ENCODE measurements around the gene CACNA1A. TPM values are rescaled to one million over a fixed set of nuclear protein-coding genes. Genes with fewer than 3 reads are reported as not detected.

Gene CACNA1A
- total RNA-seq, 2 donors from 2014 or later: 1.7 to 5.1 TPM

GRCh38 chr19:13334801-13335481 is 171.3 kb downstream of the CACNA1A start:
- intact Hi-C loops (cut with DNase I): no loop called here
- DNase-seq (ENCODE audit: low spot score): no peak

DNA sequence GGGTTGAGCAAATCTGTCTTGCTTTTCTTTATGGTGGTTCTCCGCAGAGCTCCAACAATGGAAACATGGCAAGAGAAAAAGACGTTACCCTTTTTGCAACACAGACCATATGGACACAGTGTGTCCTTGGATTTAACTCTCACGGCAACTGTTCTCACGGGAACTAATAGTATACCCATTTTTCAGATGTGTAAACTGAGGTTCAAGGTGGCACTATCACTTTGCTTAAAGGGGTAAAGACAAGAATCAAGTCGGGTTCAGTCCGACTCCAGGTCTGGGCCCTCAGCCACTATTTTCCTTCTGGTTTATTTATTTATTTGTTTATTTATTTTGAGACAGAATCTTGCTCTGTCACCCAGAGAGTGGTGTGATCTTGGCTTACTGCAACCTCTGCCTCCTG is 176.0 kb downstream of the CACNA1A start:
- intact Hi-C loops (cut with DNase I): no loop called here
- no peak for DNase-seq (ENCODE audit: low spot score)

DNA sequence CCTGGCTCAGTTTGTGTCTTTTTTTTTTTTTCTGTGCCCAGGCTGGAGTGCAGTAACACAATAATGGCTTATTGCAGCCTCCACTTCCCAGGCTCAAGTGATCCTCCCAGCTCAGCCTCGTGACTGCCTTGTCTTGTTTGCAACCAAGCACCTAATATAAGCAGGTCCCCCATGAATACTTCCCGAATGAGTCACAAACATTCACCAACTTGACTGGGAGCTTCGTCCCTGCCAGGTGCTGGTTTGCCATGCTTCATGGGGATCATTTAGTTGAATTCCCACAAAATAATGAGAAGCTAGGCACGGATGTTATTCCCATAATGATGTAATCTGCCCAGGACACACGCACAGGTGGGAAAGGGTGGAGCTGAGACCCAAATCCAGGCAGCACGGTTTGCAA is 176.5 kb downstream of the CACNA1A start:
- intact Hi-C loops (cut with DNase I): no loop called here
- DNase-seq (ENCODE audit: low spot score): no peak

GRCh38 chr19:13328241-13328640 is 178.0 kb downstream of the CACNA1A start:
- intact Hi-C loops (cut with DNase I): no loop called here
- DNase-seq (ENCODE audit: low spot score): no peak

DNA sequence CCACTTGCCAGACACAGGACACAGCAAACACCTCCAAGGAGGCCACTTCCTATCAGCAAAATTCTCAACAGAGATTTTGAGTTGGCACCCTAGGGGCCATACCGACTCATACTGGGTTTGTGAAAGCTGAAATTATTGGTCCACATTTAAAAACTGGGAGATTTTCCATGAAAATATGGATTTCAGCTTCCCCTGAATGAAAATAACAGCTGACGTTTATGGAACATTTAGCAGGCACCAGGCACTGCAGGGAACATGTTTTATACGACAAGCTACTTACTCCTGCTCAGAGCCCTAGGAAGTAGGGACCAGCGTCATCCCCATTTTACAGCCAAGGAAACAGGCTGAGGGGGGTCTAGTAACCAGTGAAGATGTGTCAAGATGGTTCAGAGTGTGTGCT is 186.8 kb downstream of the CACNA1A start:
- intact Hi-C loops (cut with DNase I): no loop called here
- DNase-seq (ENCODE audit: low spot score): no peak

GRCh38 chr19:13318190-13318589 is 188.1 kb downstream of the CACNA1A start:
- DNase-seq (ENCODE audit: low spot score): no peak
- intact Hi-C loops (cut with DNase I): no loop called here

- intact Hi-C loops (cut with DNase I): no loop called here
- no peak for DNase-seq (ENCODE audit: low spot score)
Observed at GRCh38 chr19:13315495-13315894, 190.8 kb downstream of the CACNA1A start.

DNA sequence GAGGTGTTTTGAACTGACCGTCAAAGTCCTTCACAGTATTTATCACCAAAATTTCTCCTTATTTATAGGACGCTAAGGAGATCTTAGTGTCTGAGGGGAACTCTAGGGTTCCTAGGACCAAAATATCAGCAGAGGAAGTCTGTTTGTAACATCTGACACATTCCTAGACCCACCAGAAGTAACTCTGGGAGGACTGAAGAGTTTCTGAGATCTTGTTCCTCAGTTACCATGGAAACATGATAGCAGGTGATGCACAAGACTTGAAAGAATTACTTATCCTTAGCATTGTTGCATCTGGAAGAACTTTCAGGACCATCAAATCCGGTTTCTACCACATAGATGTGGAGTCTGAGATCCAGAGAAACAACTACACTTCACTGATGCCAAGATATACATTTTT is 191.5 kb downstream of the CACNA1A start:
- intact Hi-C loops (cut with DNase I): no loop called here
- DNase-seq (ENCODE audit: low spot score): no peak

DNA sequence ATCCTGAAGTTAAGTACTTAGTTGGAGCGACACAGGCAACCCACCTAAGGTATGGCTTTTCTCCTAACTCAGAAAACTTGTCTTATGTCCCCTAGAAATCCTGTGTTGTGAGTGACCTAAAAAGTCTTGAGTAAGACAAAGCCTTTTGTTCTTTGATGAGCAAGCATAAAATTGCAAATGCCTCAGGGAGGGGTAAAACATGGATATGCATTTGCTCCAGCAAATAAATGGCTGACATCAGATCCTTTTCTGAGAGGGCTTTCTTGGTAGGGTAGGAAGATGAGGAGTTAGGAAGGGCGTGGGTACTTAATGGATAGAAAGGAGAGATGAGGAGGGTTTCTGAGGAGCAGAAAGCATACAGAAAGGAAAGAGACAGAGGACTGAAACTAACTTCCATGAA is 192.4 kb downstream of the CACNA1A start:
- no peak for DNase-seq (ENCODE audit: low spot score)
- intact Hi-C loops (cut with DNase I): no loop called here

DNA sequence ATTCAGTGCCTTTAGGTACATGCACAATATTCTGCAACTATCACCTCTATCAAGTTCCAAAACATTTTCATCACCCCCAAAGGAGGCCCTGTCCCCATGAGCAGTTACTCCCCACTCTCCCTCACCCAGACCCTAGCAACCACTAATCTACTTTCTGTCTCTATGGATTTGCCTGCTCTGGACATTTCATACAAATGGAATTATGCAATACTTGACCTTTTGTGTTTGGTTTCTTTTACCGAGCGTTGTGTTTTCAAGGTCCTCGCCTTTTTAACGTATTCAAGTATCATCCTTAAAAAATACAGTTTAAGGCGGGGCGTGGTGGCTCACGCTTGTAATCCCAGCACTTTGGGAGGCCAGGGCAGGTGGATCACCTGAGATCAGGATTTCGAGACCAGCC is 196.4 kb downstream of the CACNA1A start:
- DNase-seq (ENCODE audit: low spot score): no peak
- intact Hi-C loops (cut with DNase I): no loop called here

DNA sequence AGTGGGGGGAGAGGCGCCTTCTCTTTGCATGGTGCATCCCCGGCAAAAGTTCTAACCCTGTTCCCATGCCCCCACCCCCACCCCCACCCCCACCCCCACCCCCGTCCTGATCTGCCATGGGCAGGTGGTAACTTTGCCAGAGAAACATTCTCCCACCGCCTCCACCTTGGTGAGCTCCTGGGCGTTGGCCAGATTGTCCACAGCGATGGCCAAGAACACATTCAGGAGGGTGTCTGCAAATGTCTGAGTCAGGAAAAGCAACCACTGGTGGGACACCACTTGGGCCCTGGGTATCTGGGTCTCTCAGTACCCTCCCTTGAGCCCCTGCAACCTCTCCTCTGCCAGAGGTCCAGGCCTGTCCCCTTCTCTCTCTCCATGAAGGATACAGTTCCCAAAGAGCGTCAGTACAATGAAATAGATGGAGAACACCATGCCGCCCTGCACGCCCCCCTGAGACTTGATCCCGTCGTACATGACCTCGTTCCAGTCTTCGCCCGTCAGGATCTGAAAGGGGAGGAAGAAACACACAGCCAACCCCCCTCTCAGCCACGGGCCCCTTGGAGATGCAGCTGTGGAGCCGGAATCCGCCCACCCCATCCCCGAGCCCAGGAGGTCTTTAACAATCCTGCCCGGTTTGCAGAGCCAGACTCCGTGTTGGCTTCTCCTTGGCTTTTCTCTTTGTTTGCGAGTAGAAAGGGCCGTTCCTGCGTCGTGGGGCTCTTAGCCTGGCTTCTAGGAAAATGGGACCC is 202.7 kb downstream of the CACNA1A start:
- DNase-seq (ENCODE audit: low spot score): no peak
- intact Hi-C loops (cut with DNase I): no loop called here

- DNase-seq (ENCODE audit: low spot score): no peak
- intact Hi-C loops (cut with DNase I): no loop called here
Observed at GRCh38 chr19:13302526-13303270, 203.6 kb downstream of the CACNA1A start.

DNA sequence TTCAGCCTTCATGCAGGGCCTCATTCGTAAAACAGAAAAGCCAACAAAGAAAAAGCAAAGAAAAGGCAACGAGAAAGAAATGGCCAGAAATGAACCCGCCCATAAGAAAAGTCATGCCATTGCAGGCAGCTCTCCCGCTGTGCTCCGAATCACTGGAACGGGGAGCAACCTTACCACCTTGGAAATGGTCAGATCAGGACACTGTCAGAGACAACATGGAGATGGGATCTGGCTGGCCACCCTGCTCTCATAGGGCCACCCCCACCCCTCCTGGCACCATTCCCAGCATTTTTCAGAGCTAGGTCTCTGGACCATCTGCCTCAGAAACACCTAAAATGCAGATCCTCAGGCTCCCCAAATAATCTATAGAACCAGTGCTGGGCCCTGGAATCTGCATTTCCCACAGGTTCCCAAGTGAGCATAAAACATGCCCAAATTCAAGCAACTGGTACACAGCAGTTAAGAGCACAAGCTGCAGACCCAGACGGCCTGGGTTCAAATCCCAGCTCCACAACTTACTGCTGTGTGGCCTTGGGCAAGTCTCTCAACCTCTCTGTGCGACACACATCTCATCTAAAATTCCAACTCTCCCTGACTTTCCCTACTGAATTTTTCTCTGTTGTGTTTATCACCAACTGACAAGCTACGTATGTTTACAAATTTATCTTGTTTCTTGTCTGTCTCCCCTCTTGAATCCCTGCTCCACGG is 204.5 kb downstream of the CACNA1A start:
- intact Hi-C loops (cut with DNase I): no loop called here
- DNase-seq (ENCODE audit: low spot score): no peak

DNA sequence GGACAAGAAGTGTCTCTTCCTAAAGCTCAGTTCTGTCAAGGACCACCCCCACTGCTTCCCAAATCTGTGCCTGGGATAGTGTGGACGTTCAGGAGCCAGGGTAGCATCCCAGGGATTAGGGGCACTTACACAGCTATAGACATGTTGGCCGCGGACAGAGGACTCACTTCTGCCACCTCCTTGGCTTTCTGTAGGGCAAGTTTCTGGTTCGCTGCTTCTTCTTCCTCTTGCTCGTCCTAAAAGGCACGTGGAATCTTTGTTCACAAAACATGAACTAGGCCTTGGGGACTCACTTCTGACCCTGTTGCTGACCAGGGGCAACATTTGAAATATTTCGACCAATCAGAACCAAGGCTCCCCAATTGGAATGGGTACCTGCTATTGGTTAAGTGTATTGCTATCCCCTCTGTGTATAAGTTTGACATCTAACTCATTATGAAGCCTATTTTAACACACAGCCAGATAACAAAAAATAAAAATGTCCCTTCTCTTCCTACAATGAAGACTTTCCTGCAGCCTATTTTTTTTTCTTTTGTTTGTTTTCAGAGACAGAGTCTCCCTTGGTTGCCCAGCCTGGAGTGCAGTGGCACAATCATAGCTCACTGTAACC is 205.8 kb downstream of the CACNA1A start:
- intact Hi-C loops (cut with DNase I): no loop called here
- DNase-seq (ENCODE audit: low spot score): no peak

- DNase-seq (ENCODE audit: low spot score): no peak
- intact Hi-C loops (cut with DNase I): no loop called here
Observed at GRCh38 chr19:13299838-13300237, 206.4 kb downstream of the CACNA1A start.

- intact Hi-C loops (cut with DNase I): no loop called here
- no peak for DNase-seq (ENCODE audit: low spot score)
Observed at GRCh38 chr19:13298565-13299481, 207.5 kb downstream of the CACNA1A start.

DNA sequence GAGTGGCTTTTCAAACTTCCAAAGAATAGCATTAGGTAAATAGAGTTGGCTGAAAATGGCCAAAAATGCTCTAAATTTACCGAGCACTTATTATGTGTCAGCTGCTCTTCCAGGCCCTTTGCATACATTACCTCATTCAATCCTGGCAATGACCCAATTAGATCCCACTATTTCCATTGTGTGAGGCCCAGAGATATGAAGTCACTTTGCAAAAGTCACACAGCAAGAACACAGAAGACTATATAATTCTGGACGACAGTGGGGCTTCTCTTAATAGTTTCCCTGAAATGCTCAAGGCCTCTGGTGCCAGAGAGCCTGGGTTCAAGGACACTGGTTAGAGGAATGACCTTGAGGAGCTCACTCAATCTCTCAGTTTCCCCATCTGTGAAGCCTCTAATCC is 209.3 kb downstream of the CACNA1A start:
- no peak for DNase-seq (ENCODE audit: low spot score)
- intact Hi-C loops (cut with DNase I): no loop called here

DNA sequence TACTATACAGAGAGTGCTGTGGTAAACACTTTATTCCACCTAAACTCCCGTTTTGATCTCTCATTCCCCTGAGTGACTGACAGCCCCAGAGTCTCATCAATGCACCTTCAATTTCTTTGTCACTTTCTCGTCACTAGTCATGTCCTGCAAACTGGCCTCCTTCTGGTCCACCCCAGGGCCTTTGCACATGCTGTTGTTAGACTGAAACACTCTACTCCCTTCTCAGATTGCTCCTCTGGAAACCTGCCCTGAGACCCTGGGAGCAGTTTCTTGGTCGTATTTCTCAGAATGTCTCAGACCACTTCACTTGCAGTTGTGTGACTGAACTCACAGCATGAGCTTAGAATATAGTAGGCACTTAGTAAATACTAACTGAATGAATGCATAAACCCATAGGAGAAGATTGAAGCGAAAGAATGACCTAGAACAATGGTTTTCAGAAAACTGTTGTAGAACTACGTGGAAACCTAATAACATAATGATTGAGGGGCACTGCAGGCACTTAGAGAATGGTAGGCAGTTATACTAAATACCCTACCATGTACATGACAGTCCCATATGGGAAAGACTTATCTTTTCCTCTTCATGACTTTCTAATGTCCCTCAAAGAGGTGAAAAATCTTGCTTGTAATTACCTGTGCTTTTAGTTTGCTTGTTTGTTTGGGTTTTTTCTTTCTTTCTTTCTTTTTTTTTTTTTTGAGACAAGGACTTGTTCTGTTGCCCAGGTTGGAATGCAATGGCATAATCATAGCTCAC is 211.3 kb downstream of the CACNA1A start:
- DNase-seq (ENCODE audit: low spot score): no peak
- intact Hi-C loops (cut with DNase I): loop anchor here in 1 of 2 donors (1.0 kb wide), 1 partner anchor 30 kb away; no protein-coding TSS in a partner anchor

Data from posterior vena cava (tissue), 2 donors.